H7 (cell line): Measurements from ENCODE around the gene CARD16. TPM values are rescaled to one million over a fixed set of nuclear protein-coding genes. Genes with fewer than 3 reads are reported as not detected.

Experiments used
- DNase-seq: peaks from one replicate; pipeline ENCODE4 v3.0.0; 2012
- H3K27me3 ChIP-seq: 2 replicates; pipeline ENCODE4 v1.6.0; 2011; ENCODE audit warnings: mild to moderate bottlenecking, low read length; ENCODE audit not compliant: control insufficient read depth, insufficient read depth
- H3K36me3 ChIP-seq: replicated peaks from 2 replicates; pipeline ENCODE4 v1.5.1; 2011; ENCODE audit warnings: low read length; ENCODE audit not compliant: control insufficient read depth, insufficient read depth
- H3K4me3 ChIP-seq: 2 replicates; pipeline ENCODE4 v1.5.1; 2011; ENCODE audit warnings: low read depth, mild to moderate bottlenecking, control low read depth, low read length, moderate library complexity; ENCODE audit not compliant: insufficient read depth
- total RNA-seq: library from RNA; depleted of rRNA; stranded (reverse); fragments of >200 nt; shearing (Covaris generic); gene quantifications from 2 replicates; pipeline ENCODE4 v1.2.3, GENCODE V29; 2014; rRNA removed

Gene CARD16
- total RNA-seq, 1 experiment from 2014 or later = not detected

- no peaks in the 10 kb centered on the region for H3K27me3 ChIP-seq
- no peak overlapping the region for H3K4me3 ChIP-seq
- DNase-seq = no peak
- H3K36me3 ChIP-seq = no peaks in the 10 kb centered on the region
Observed at GRCh38 chr11:104991994-104992393, 53.1 kb downstream of the CARD16 start.

Other genes starting within 250 kb of the CARD16 start
- gene CASP12, start 146.9 kb downstream of the CARD16 start, total RNA-seq = not detected in 2 replicates
- gene CASP4, start 76.8 kb downstream of the CARD16 start, total RNA-seq = not detected in 2 replicates
- gene CASP5, start 22.2 kb downstream of the CARD16 start, total RNA-seq = not detected in 2 replicates
- not detected in 2 replicates for gene CASP1, start 10.2 kb downstream of the CARD16 start, total RNA-seq
- not detected in 2 replicates for gene CARD18, start 94.4 kb upstream of the CARD16 start, total RNA-seq